GM18519 (cell line): ENCODE measurements around the gene MAP3K10.
"Not testable (repeated sequence)": the region's sequence is repeated elsewhere in the genome, so short reads cannot be mapped to it uniquely, and the experiment has no call there.

Experiments
- ATAC-seq: cut with Tn5 transposase; IDR thresholded peaks from one replicate; pipeline ENCODE4 v1.9.1; 2021; ENCODE audit warnings: mild to moderate bottlenecking, moderate library complexity; ENCODE audit not compliant: unreplicated experiment, low FRiP score

The MAP3K10 gene

DNA sequence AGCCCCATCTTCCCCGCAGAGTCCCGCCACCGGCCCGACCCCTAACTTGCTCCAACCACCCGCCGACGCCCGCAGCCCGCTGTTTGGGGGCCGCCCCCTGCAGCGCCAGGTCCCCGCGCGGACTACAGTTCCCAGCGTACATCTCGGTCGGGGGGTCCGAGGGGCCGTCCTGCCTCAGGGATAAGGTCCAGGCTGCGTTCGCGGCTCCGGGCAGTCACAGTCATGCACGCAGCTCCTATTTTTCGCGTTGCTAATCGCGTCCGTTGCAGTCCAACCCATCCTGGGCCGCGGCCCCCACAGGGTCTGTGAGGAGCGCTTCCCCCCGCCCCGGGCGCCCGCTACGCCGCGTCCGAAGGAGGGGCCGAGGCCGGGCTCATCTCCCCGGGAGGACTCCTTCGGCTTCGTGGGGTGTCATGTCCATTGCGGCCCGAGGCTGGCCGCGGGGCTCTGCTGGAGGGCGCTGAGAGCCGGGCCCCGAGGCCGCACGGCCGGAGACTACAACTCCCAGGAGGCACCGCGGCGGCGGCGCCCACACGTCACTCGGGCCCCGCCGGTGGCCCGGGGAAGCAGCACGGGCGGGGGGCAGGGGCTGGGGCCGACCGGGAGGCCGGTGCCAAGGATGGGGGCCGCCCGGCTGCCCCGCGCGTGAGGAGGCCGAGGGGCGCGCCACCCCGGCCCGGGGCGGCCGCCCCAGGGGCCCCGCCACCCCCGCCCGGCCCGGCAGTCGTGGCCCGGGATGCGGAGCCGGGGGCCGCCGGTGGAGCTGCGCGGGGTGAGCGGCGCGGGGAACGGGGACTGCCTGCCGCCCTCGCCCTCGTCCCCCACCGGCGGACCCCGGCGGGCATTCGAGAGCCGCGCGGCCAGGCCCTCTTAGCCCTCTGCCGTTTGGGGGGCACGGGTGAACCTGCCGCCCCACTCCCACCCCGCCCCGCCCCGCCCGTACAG lies at the start of gene MAP3K10:
MAP3K10 (plus strand) TSS at position 536 of the 945 bp plus-strand sequence. CDS start 606 bp downstream, outside the sequence.
- no peak for ATAC-seq

DNA sequence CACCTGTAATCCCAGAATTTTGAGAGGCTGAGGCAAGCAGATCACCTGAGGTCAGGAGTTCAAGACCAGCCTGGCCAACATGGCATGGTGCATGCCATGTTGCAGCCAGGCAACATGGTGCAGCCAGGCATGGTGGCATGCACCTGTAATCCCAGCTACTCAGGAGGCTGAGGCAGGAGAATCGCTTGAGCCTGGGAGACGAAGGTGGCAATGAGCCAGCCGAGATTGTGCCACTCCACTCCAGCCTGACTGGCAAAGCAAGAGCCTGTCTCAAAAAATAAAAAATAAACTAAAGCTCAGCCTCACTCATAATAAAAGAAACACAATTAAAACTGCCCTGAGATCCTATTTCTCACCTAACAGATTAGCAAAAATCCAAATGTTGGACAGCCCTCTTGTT lies 49.7 kb upstream of the MAP3K10 start:
- no peak for ATAC-seq

DNA sequence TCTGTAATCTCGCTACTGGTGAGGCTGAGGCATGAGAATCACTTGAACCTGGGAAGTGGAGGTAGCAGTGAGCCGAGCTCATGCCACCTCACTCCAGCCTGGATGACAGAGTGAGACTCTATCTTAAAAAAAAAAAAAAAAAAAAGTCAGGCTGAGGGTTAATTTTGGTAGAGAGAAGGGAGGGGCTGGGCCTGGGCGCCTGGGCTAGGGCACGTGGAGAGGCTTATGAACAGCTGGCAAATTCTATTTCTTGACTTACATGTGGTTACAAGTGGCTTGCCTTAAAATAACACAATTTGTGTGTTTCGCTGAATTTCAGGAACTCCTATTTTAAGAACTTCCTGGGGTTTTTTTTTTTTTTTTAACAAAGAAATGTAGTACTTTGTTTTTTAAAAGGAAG lies 47.6 kb upstream of the MAP3K10 start:
- no peak for ATAC-seq

DNA sequence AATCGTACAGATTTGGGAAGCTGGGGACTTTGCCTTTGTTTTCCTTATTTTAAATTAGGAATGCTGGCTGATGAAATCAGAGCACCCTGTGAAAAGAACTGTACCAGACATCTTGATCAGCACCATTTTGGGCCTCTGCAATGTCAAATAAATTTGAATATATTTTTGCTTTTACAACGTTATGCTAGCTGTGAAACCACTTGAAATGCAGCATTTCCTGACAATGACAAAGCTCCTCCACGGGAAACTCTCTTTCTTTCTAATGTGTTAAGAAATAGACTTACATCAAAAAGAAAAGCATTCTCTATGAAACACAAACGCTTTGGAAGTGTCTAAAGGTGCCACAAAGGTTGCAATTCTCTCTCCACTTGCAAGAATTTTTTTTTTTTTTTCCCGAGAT lies 47.1 kb upstream of the MAP3K10 start:
- no peak for ATAC-seq

GRCh38 chr19:40144947-40145748 lies 46.1 kb upstream of the MAP3K10 start:
- no peak for ATAC-seq

- not testable (repeated sequence) for ATAC-seq
Measured at GRCh38 chr19:40145749-40146029, 45.5 kb upstream of the MAP3K10 start.

DNA sequence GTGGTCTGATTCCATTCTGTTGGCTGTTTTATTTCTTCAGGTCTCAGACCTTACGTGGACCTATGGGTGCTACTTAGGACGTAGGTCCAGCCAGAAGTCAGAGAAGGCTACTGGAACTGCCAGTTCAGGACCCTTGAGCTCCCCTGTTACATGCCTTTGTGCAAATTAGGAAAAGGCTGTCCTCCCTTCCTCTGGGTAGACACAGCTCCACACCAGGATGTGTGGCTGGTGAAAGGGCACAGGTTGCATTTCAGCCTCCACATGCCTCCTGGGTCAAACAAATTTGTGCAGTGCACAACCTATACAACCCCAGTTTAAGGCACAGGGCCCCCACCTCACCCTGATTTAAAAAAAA lies 43.9 kb upstream of the MAP3K10 start:
- ATAC-seq: no peak

DNA sequence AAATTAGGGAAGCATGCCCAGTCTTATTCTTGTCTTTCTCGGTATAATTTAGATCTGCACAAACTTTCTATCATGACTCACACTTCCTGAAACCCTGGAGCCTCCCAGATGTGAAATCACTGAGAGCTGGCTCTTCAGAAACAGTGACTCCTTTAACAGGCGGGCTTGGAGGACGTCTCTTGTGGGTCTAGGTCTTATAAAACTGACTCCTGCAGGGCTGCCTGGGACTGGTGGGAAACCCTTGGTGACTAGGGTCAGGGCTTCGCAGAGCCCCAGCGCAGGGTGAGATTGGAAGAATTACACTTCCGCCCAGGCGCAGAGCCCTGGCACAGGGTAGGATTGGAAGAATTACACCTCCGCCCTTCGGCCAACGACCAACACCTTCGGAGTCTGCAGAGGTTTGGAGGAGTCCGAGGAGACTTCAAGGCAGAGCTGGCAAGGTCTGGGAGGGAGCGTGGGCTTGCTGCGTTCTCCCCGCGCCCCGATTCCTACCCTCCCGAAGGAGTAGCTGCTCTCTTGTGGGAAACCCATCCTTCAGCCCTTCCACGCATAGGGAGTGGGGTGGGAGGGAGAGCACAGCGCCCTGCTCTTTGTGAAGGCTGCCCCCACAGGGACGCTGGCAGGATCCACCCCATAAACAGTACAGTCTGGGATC lies 43.4 kb upstream of the MAP3K10 start:
- no peak for ATAC-seq

GRCh38 chr19:40149501-40149900 lies 41.7 kb upstream of the MAP3K10 start:
- no peak for ATAC-seq

DNA sequence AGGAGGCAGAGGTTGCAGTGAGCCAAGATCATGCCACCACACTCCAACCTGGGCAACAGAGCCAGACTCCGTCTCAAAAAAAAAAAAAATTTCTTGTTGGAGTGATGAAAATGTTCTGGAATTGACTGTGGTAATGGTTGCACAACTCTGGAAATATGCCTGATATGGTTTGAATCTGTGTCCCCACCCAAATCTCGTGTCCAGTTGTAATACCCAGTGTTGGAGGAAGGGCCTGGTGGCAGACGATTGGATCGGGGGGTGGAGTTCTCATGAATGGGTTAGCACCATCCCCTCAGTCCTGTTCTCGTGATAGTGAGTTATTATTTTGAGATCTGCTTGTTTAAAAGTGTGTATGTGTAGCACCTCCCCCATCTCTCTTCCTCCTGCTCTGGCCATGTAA lies 41.1 kb upstream of the MAP3K10 start:
- ATAC-seq: no peak

- no peak for ATAC-seq
Measured at GRCh38 chr19:40154121-40154680, 37.0 kb upstream of the MAP3K10 start.

GRCh38 chr19:40155749-40156265 lies 35.4 kb upstream of the MAP3K10 start:
- no peak for ATAC-seq

- no peak for ATAC-seq
Measured at GRCh38 chr19:40157059-40157458, 34.2 kb upstream of the MAP3K10 start.

DNA sequence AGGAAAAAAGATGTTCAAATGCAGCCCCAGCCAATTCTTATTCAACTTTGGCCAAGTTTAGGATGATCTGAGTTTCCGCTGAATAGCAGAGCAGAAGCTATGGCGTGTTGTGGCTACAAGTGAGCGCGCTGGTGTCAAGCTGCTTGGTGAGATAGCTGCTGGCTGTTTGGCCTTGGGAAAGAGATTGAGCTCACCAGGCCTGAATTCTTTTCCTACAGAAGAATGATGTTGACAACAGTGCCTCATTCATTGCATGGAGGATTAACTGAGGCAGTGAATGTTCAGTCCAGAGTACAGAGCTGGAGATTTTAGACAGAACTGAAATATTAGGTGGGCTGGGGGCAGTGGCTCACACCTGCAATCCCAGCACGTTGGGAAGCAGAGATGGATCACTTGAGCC lies 31.5 kb upstream of the MAP3K10 start:
- ATAC-seq: no peak

- ATAC-seq: no peak
Measured at GRCh38 chr19:40162104-40162503, 29.1 kb upstream of the MAP3K10 start.

DNA sequence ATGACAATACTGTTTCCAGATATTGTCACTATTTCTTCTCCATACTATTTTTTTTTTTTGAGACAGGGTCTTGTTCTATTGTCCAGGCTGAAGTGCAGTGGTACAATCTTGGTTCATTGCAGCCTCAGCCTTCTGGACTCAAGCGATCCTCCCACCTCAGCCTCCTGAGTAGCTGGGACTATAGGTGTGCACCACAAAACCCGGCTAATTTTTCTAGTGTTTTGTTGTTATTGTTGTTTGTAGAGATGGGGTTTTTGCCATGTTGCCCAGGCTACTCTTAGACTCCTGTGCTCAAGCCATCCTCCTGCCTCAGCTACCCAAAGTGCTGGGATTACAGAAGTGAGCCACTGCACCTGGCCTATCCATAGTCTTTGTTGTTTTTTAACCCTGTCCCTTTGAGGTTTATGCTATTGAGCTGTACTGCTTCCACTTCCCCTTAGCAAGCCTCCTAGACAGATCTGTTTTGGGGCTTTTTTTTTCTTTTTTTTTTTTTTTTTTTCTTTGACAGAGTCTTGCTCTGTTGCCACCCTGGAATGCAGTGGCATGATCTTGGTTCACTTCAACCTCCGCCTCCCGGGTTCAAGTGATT lies 27.6 kb upstream of the MAP3K10 start:
- no peak for ATAC-seq

GRCh38 chr19:40165362-40165937 lies 25.8 kb upstream of the MAP3K10 start:
- ATAC-seq: no peak

DNA sequence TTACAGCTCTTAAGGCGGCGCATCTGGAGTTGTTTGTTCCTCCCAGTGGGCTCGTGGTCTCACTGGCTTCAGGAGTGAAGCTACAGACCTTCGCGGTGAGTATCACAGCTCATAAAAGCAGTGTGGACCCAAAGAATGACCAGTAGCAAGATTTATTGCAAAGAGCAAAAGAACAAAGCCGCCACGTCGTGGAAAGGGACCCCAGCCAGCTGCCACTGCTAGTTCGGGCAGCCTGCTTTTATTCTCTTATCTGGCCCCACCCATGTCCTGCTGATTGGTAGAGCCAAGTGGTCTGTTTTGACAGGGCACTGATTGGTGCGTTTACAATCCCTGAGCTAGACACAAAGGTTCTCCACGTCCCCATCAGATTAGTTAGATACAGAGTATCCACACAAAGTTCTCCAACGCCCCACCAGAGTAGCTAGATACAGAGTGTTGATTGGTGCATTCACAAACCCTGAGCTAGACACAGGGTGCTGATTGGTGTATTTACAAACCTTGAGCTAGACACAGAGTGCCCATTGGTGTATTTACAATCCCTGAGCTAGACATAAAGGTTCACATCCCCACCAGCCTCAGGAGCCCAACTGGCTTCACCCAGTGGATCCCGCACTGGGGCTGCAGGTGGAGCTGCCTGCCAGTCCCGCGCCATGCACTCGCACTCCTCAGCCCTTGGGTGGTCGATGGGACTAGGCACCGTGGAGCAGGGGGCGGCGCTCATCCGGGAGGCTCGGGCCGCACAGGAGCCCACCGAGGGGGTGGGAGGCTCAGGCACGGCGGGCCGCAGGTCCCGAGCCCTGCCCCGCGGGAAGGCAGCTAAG lies 21.5 kb upstream of the MAP3K10 start:
- ATAC-seq: not testable (repeated sequence)
